ENCODE data around the gene TUBB.

- TF ChIP-seq TAF1 (IDR thresholded peaks at IDR 0.05; ENCODE audit: borderline replicate concordance, low read depth, low read length), result no peak
- TF ChIP-seq POLR2AphosphoS5 (IDR thresholded peaks at IDR 0.05; ENCODE audit: low read depth, low read length), result no peak
- no peak for TF ChIP-seq ZBTB33 (IDR thresholded peaks at IDR 0.05; ENCODE audit: borderline replicate concordance, low read depth)
- TF ChIP-seq CTCF (IDR thresholded peaks at IDR 0.05), result no peak
- no peak for TF ChIP-seq MAX (IDR thresholded peaks at IDR 0.05; ENCODE audit: low read depth)
- no peak for TF ChIP-seq RAD21 (IDR thresholded peaks at IDR 0.05; ENCODE audit: low read length)
- TF ChIP-seq EP300 (IDR thresholded peaks at IDR 0.05; ENCODE audit: borderline replicate concordance in 1 of 2, low read depth in 1 of 2, low read length in 1 of 2), result no peak
- no peak for TF ChIP-seq EZH2phosphoT487 (IDR thresholded peaks at IDR 0.05; ENCODE audit: borderline replicate concordance, low read depth)
- TF ChIP-seq CHD2 (IDR thresholded peaks at IDR 0.05; ENCODE audit: low read length, partially characterized antibody), result no peak
- TF ChIP-seq PBX3 (IDR thresholded peaks at IDR 0.05), result no peak
- no peak for TF ChIP-seq JUND (IDR thresholded peaks at IDR 0.05)
These were observed 43.0 kb downstream of the TUBB start for GRCh38 chr6:30763155-30763617.
